HEK293 (cell line): ENCODE data around the gene MRPS5.

Experiments used
- CTCF ChIA-PET: fragments of 350-600 bp; formaldehyde crosslinking; extraction: SDS; loops from one replicate; lab custom pipeline; 2021; ENCODE audit warnings: antibody characterized with exemption; lab: Yijun Ruan, JAX
- POLR2A ChIA-PET: fragments of 300-600 bp; formaldehyde crosslinking; extraction: SDS; loops from one replicate; lab custom pipeline; 2020; ENCODE audit warnings: antibody characterized with exemption, inconsistent platforms; lab: Yijun Ruan, JAX
- H3K27ac ChIP-seq: fragments of 200-500 bp; sonication (Bioruptor generic); 2 replicates; pipeline ENCODE4 v1.5.1; 2014; ENCODE audit warnings: low read depth, low read length, control low read depth, inconsistent platforms; ENCODE audit errors: extremely low read depth
- H3K36me3 ChIP-seq, 2 experiments: fragments of 200-500 bp in 1 of 2; sonication (Bioruptor generic) in 1 of 2; 1 replicate in 1 of 2; 2 replicates in 1 of 2; pipeline ENCODE4 v1.5.1; 2014 to 2017; ENCODE audit warnings: inconsistent platforms in 2 of 2, low read length in 2 of 2; ENCODE audit not compliant: control insufficient read depth in 2 of 2, insufficient read depth in 1 of 2
- H3K4me1 ChIP-seq: fragments of 200-500 bp; sonication (Bioruptor generic); 2 replicates; pipeline ENCODE4 v1.5.1; 2014; ENCODE audit warnings: mild to moderate bottlenecking, low read length, inconsistent platforms; ENCODE audit not compliant: control insufficient read depth, insufficient read depth
- H3K4me3 ChIP-seq: 2 replicates; pipeline ENCODE4 v1.5.1; 2011; ENCODE audit warnings: low read depth, mild to moderate bottlenecking, control low read depth, low read length, moderate library complexity
- H3K9me3 ChIP-seq: fragments of 200-500 bp; sonication (Bioruptor generic); 2 replicates; pipeline ENCODE4 v1.5.1; 2014; ENCODE audit warnings: low read depth, low read length, inconsistent platforms; ENCODE audit not compliant: control insufficient read depth, insufficient read depth
- ELK4 ChIP-seq: IDR thresholded peaks from 2 replicates; pipeline ENCODE4 v1.6.1; 2011; ENCODE audit warnings: mild to moderate bottlenecking, low read depth, low read length, borderline replicate concordance
- HIC1 ChIP-seq: fragments of 450-650 bp; formaldehyde crosslinking; IDR thresholded peaks from 2 replicates; pipeline ENCODE4 v1.5.1; 2016; ENCODE audit warnings: missing biosample characterization, missing genetic modification characterization
- HOXC10 ChIP-seq: sonication (generic); formaldehyde crosslinking; IDR thresholded peaks from 2 replicates; pipeline ENCODE4 v1.8.1; 2023; ENCODE audit warnings: mild to moderate bottlenecking, missing genetic modification reagents
- KLF9 ChIP-seq: fragments of 450-650 bp; formaldehyde crosslinking; IDR thresholded peaks from 2 replicates; pipeline ENCODE4 v1.5.1; 2016; ENCODE audit warnings: missing biosample characterization, missing genetic modification characterization, low read depth
- PRDM10 ChIP-seq: fragments of 450-650 bp; formaldehyde crosslinking; IDR thresholded peaks from 2 replicates; pipeline ENCODE4 v1.5.1; 2016; ENCODE audit warnings: missing biosample characterization, missing genetic modification characterization
- WT1 ChIP-seq: fragments of 450-650 bp; formaldehyde crosslinking; IDR thresholded peaks from 2 replicates; pipeline ENCODE4 v1.5.1; 2016; ENCODE audit warnings: missing biosample characterization, missing genetic modification characterization
- ZNF169 ChIP-seq: fragments of 450-650 bp; formaldehyde crosslinking; IDR thresholded peaks from 2 replicates; pipeline ENCODE4 v1.5.1; 2016; ENCODE audit warnings: missing biosample characterization, missing genetic modification characterization
- ZNF366 ChIP-seq: fragments of 450-650 bp; formaldehyde crosslinking; conservative IDR thresholded peaks from 2 replicates; pipeline ENCODE4 v1.5.1; 2016; ENCODE audit warnings: missing biosample characterization, missing genetic modification characterization
- ZNF394 ChIP-seq: fragments of 450-650 bp; formaldehyde crosslinking; IDR thresholded peaks from 2 replicates; pipeline ENCODE4 v1.5.1; 2016; ENCODE audit warnings: missing biosample characterization, missing genetic modification characterization, mild to moderate bottlenecking, moderate library complexity, borderline replicate concordance
- ZNF423 ChIP-seq: fragments of 450-650 bp; formaldehyde crosslinking; IDR thresholded peaks from 2 replicates; pipeline ENCODE4 v1.5.1; 2016; ENCODE audit warnings: missing biosample characterization, missing genetic modification characterization
- ZNF426 ChIP-seq: fragments of 450-650 bp; formaldehyde crosslinking; IDR thresholded peaks from 2 replicates; pipeline ENCODE4 v1.5.1; 2017; ENCODE audit warnings: missing biosample characterization, missing genetic modification characterization, mild to moderate bottlenecking, inconsistent platforms, moderate library complexity
- ZNF473 ChIP-seq: fragments of 450-650 bp; formaldehyde crosslinking; IDR thresholded peaks from 2 replicates; pipeline ENCODE4 v1.5.1; 2017; ENCODE audit warnings: missing biosample characterization, missing genetic modification characterization
- ZNF585B ChIP-seq: fragments of 450-650 bp; formaldehyde crosslinking; IDR thresholded peaks from 2 replicates; pipeline ENCODE4 v1.5.1; 2016; ENCODE audit warnings: missing biosample characterization, missing genetic modification characterization
- ZNF596 ChIP-seq: fragments of 450-650 bp; IDR thresholded peaks from 2 replicates; pipeline ENCODE4 v1.5.0; 2018; ENCODE audit warnings: missing biosample characterization, mild to moderate bottlenecking, missing genetic modification characterization, moderate library complexity
- ZNF621 ChIP-seq: fragments of 450-650 bp; formaldehyde crosslinking; IDR thresholded peaks from 2 replicates; pipeline ENCODE4 v1.5.1; 2017; ENCODE audit warnings: missing biosample characterization, missing genetic modification characterization
- ZNF830 ChIP-seq: fragments of 450-650 bp; IDR thresholded peaks from 2 replicates; pipeline ENCODE4 v1.5.0; 2018; ENCODE audit warnings: missing biosample characterization, missing genetic modification characterization, low read depth, mild to moderate bottlenecking, moderate library complexity
- ZNF837 ChIP-seq: fragments of 450-650 bp; formaldehyde crosslinking; IDR thresholded peaks from 2 replicates; pipeline ENCODE4 v1.5.1; 2016; ENCODE audit warnings: missing biosample characterization, missing genetic modification characterization
- ZSCAN5A ChIP-seq: fragments of 450-650 bp; formaldehyde crosslinking; IDR thresholded peaks from 2 replicates; pipeline ENCODE4 v1.5.1; 2016; ENCODE audit warnings: missing biosample characterization, missing genetic modification characterization

MRPS5 gene

GRCh38 chr2:95076705-95077529 is 44.7 kb downstream of the MRPS5 start (continued):
- TF ChIP-seq ZNF473 (tag by site-specific recombination) (no peak), ZNF621 (tag by site-specific recombination) (no peak), ZNF366 (tag by site-specific recombination) (no peak)
- TF ChIP-seq, all 188 proteins: peak for 24

- no peaks in the 10 kb centered on the region for H3K36me3 ChIP-seq
- ChIA-PET POLR2A (no interaction called here), CTCF (interaction anchor here (1.5 to 5.4 kb wide), 4 partner anchors 11 to 53 kb away, joined by 5 to 59 read pairs (median 8); no protein-coding TSS in a partner anchor)
- H3K4me3 ChIP-seq: no peak overlapping the region
- TF ChIP-seq ZNF585B (no peak), ZNF394 (tag by site-specific recombination) (no peak), ZSCAN5A (tag by site-specific recombination) (no peak), ZNF830 (no peak)
- H3K4me1 ChIP-seq: no peaks in the 10 kb centered on the region
- H3K27ac ChIP-seq: no peak overlapping the region
- H3K9me3 ChIP-seq: no peaks in the 10 kb centered on the region
Observed at GRCh38 chr2:95075440-95076132, 46.0 kb downstream of the MRPS5 start.

GRCh38 chr2:95074663-95075439 is 46.8 kb downstream of the MRPS5 start:
- H3K9me3 ChIP-seq: no peaks in the 10 kb centered on the region
- no peaks in the 10 kb centered on the region for H3K4me1 ChIP-seq
- H3K4me3 ChIP-seq: no peak overlapping the region
- no peak overlapping the region for H3K27ac ChIP-seq
- ChIA-PET CTCF (interaction anchor here (1.5 to 1.8 kb wide), 4 partner anchors 9 to 41 kb away, joined by 4 to 9 read pairs (median 6); no protein-coding TSS in a partner anchor), POLR2A (no interaction called here)
- H3K36me3 ChIP-seq: no peaks in the 10 kb centered on the region
- no peak for TF ChIP-seq ZNF169 (tag by site-specific recombination)
- TF ChIP-seq ZNF837 (tag by site-specific recombination): no peak
- TF ChIP-seq HOXC10 (CRISPR knock-in tag): no peak
- TF ChIP-seq ZNF596 (tag by site-specific recombination): no peak
- no peak for TF ChIP-seq HIC1 (tag by site-specific recombination)
- no peak for TF ChIP-seq KLF9 (tag by site-specific recombination)
- TF ChIP-seq ELK4: no peak
- no peak for TF ChIP-seq ZNF423 (tag by site-specific recombination)
- no peak for TF ChIP-seq WT1 (tag by site-specific recombination)
- TF ChIP-seq ZNF426 (tag by site-specific recombination): no peak
- TF ChIP-seq PRDM10 (tag by site-specific recombination): no peak
